H9 (cell line): Measurements from ENCODE around the gene SH3TC2. TPM values are rescaled to one million over a fixed set of nuclear protein-coding genes. Genes with fewer than 3 reads are reported as not detected.

Experiments used
- DNase-seq: peaks from one replicate; pipeline ENCODE4 v3.0.0-alpha.2; 2017
- H2AFZ ChIP-seq: one replicate; pipeline ENCODE4 v1.6.1; 2013; ENCODE audit warnings: mild to moderate bottlenecking, low read length, control low read depth, moderate library complexity
- H2AK5ac ChIP-seq: 2 replicates; pipeline ENCODE4 v1.6.1; 2013; ENCODE audit warnings: low read length, control low read depth, mixed read lengths; ENCODE audit not compliant: insufficient read length
- H2BK120ac ChIP-seq: one replicate; pipeline ENCODE4 v1.6.1; 2013; ENCODE audit warnings: low read depth, mild to moderate bottlenecking, low read length, control low read depth, inconsistent platforms; ENCODE audit not compliant: poor library complexity, severe bottlenecking
- H2BK12ac ChIP-seq: 2 replicates; pipeline ENCODE4 v1.6.1; 2013; ENCODE audit warnings: low read length, control low read depth, mixed read lengths, low read depth; ENCODE audit not compliant: insufficient read length
- H2BK15ac ChIP-seq: 2 replicates; pipeline ENCODE4 v1.6.1; 2013; ENCODE audit warnings: low read depth, low read length, control low read depth
- H2BK20ac ChIP-seq: one replicate; pipeline ENCODE4 v1.6.1; 2013; ENCODE audit warnings: low read depth, mild to moderate bottlenecking, low read length, control low read depth, inconsistent platforms; ENCODE audit not compliant: poor library complexity, severe bottlenecking
- H2BK5ac ChIP-seq: 2 replicates; pipeline ENCODE4 v1.6.1; 2013; ENCODE audit warnings: low read length, control low read depth, mixed read lengths; ENCODE audit not compliant: insufficient read length
- H3K14ac ChIP-seq: 2 replicates; pipeline ENCODE4 v1.6.1; 2013; ENCODE audit warnings: low read length, control low read depth; ENCODE audit not compliant: insufficient read depth
- H3K18ac ChIP-seq: 2 replicates; pipeline ENCODE4 v1.6.1; 2013; ENCODE audit warnings: low read depth, mild to moderate bottlenecking, mixed read lengths, low read length, control low read depth; ENCODE audit not compliant: insufficient read length
- H3K23ac ChIP-seq: 2 replicates; pipeline ENCODE4 v1.6.1; 2013; ENCODE audit warnings: low read length, control low read depth, mixed read lengths, low read depth; ENCODE audit not compliant: insufficient read length
- H3K23me2 ChIP-seq: 2 replicates; pipeline ENCODE4 v1.6.1; 2013; ENCODE audit warnings: low read depth, mild to moderate bottlenecking, mixed read lengths, low read length, control low read depth; ENCODE audit not compliant: insufficient read length, poor library complexity, severe bottlenecking
- H3K27ac ChIP-seq: 2 replicates; pipeline ENCODE4 v1.5.1; 2013; ENCODE audit warnings: low read length, control low read depth, mixed read lengths, low read depth; ENCODE audit not compliant: insufficient read length
- H3K27me3 ChIP-seq: 2 replicates; pipeline ENCODE4 v1.6.1; 2013; ENCODE audit warnings: low read length, control low read depth, inconsistent platforms; ENCODE audit not compliant: insufficient read depth
- H3K4ac ChIP-seq: 2 replicates; pipeline ENCODE4 v1.6.1; 2013; ENCODE audit warnings: low read depth, mild to moderate bottlenecking, control low read depth, inconsistent platforms, low read length, moderate library complexity
- H3K4me1 ChIP-seq: 2 replicates; pipeline ENCODE4 v1.6.1; 2013; ENCODE audit warnings: low read length, control low read depth, inconsistent platforms; ENCODE audit not compliant: insufficient read depth
- H3K4me2 ChIP-seq: 2 replicates; pipeline ENCODE4 v1.6.1; 2013; ENCODE audit warnings: low read length, control low read depth, mixed read lengths; ENCODE audit not compliant: insufficient read length, insufficient read depth
- H3K56ac ChIP-seq: 2 replicates; pipeline ENCODE4 v1.6.1; 2013; ENCODE audit warnings: low read depth, mild to moderate bottlenecking, mixed read lengths, low read length, control low read depth; ENCODE audit not compliant: insufficient read length
- H3K79me1 ChIP-seq: 2 replicates; pipeline ENCODE4 v1.6.1; 2013; ENCODE audit warnings: low read depth, mild to moderate bottlenecking, moderate library complexity, low read length, control low read depth, inconsistent platforms; ENCODE audit not compliant: insufficient read depth, poor library complexity, severe bottlenecking
- H3K79me2 ChIP-seq: 2 replicates; pipeline ENCODE4 v1.6.1; 2013; ENCODE audit warnings: low read length, control low read depth, inconsistent platforms; ENCODE audit not compliant: insufficient read depth
- H3K9ac ChIP-seq: 2 replicates; pipeline ENCODE4 v1.6.1; 2013; ENCODE audit warnings: low read length, control low read depth, mixed read lengths; ENCODE audit not compliant: insufficient read length; ENCODE audit errors: extremely low read depth
- H3K9me3 ChIP-seq: one replicate; pipeline ENCODE4 v1.6.1; 2013; ENCODE audit warnings: low read depth, low read length, inconsistent platforms; ENCODE audit not compliant: control insufficient read depth
- H3T11ph ChIP-seq: one replicate; pipeline ENCODE4 v1.6.1; 2013; ENCODE audit warnings: mild to moderate bottlenecking, low read length, control low read depth, inconsistent platforms
- H4K20me1 ChIP-seq: one replicate; pipeline ENCODE4 v1.6.1; 2013; ENCODE audit not compliant: control insufficient read depth, insufficient read length, insufficient read depth
- H4K5ac ChIP-seq: 2 replicates; pipeline ENCODE4 v1.6.1; 2013; ENCODE audit warnings: low read depth, mild to moderate bottlenecking, mixed read lengths, low read length, control low read depth; ENCODE audit not compliant: insufficient read length
- H4K8ac ChIP-seq: replicated peaks from 2 replicates; pipeline ENCODE4 v1.6.1; 2013; ENCODE audit warnings: low read length, control low read depth, mixed read lengths, low read depth; ENCODE audit not compliant: insufficient read length
- H4K91ac ChIP-seq: 2 replicates; pipeline ENCODE4 v1.6.1; 2013; ENCODE audit warnings: low read depth, mild to moderate bottlenecking, moderate library complexity, mixed read lengths, low read length, control low read depth; ENCODE audit not compliant: insufficient read length
- H3K27ac Mint-ChIP-seq, 3 experiments: 2 replicates in 2 of 3; 3 replicates in 1 of 3; pipeline ENCODE4 v1.8.0; 2020 to 2021; ENCODE audit warnings: mixed read lengths in 3 of 3, mild to moderate bottlenecking in 1 of 3, moderate library complexity in 1 of 3
- H3K27me3 Mint-ChIP-seq: 2 replicates; pipeline ENCODE4 v1.8.0; 2021; ENCODE audit warnings: low read depth, mild to moderate bottlenecking, moderate library complexity, mixed read lengths
- H3K36me3 Mint-ChIP-seq, 3 experiments: 2 replicates in 2 of 3; 3 replicates in 1 of 3; pipeline ENCODE4 v1.8.0; 2020 to 2021; ENCODE audit warnings: low read depth in 3 of 3, mixed read lengths in 3 of 3; ENCODE audit not compliant: insufficient read depth in 1 of 3
- H3K4me1 Mint-ChIP-seq, 2 experiments: 2 replicates each; pipeline ENCODE4 v1.8.0; 2020; ENCODE audit warnings: mixed read lengths in 2 of 2
- H3K4me3 Mint-ChIP-seq, 2 experiments: 2 replicates in 1 of 2; 3 replicates in 1 of 2; pipeline ENCODE4 v1.8.0; 2020 to 2021; ENCODE audit warnings: mild to moderate bottlenecking in 2 of 2, mixed read lengths in 2 of 2, moderate library complexity in 1 of 2
- H3K9me3 Mint-ChIP-seq, 2 experiments: 2 replicates in 1 of 2; 3 replicates in 1 of 2; pipeline ENCODE4 v1.8.0; 2020; ENCODE audit warnings: mild to moderate bottlenecking in 2 of 2, mixed read lengths in 2 of 2, moderate library complexity in 1 of 2
- CTCF ChIP-seq: fragments of 200-600 bp; sonication (generic); conservative IDR thresholded peaks from 3 replicates; pipeline ENCODE4 v1.8.0; 2021; ENCODE audit warnings: antibody characterized with exemption, mild to moderate bottlenecking
- WGBS: extraction: QIAGEN DNeasy Blood & Tissue Kit; methylation state at CpG from one replicate; pipeline ENCODE4 v1.1.7; 2013; ENCODE audit warnings: missing lambda C conversion rate, low lambda C conversion rate, mixed read lengths; ENCODE audit not compliant: insufficient read length; ENCODE audit errors: extremely low coverage; 5-methylcytosine and 5-hydroxymethylcytosine counted together
- total RNA-seq: library from RNA; stranded (reverse); gene quantifications from 2 replicates; pipeline ENCODE4 v1.2.1, GENCODE V29; 2021

Gene SH3TC2
- total RNA-seq, 1 experiment from 2014 or later = not detected

DNA sequence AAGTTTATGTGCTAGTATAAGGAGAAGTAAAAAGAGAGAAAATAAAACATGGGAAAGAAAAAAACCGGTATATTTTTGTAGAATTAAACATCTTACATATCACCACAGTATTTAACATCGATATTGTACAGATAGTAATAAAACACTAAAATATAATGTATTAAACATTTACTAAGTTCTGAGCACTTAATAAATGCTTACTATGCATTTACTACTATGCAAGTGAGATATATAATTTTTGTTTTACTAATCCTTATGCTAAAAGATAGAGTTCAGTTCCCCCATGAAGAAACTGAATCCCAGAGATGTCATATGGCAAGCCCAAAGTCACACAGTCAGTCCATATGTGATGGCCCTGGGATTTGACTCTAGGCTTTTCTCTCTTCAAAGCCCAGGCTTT is 51.1 kb downstream of the SH3TC2 start:
- no peak overlapping the region for H3K27ac ChIP-seq
- no peak overlapping the region for H2BK20ac ChIP-seq
- no peaks in the 10 kb centered on the region for H3K79me1 ChIP-seq
- no peak overlapping the region for H3T11ph ChIP-seq
- H3K23ac ChIP-seq = no peak overlapping the region
- H3K36me3 Mint-ChIP-seq = no peaks in the 10 kb centered on the region
- no peak overlapping the region for H3K4me3 Mint-ChIP-seq
- no peak overlapping the region for H2BK12ac ChIP-seq
- no peaks in the 10 kb centered on the region for H3K9me3 Mint-ChIP-seq
- H4K20me1 ChIP-seq = no peaks in the 10 kb centered on the region
- H3K14ac ChIP-seq = no peak overlapping the region
- H3K4me1 ChIP-seq = no peaks in the 10 kb centered on the region
- H3K27ac Mint-ChIP-seq = no peak overlapping the region
- no peak overlapping the region for H4K8ac ChIP-seq
- no peak overlapping the region for H2BK15ac ChIP-seq
- no peak overlapping the region for H2AFZ ChIP-seq
- no peak overlapping the region for H3K18ac ChIP-seq
- H3K4me2 ChIP-seq = no peak overlapping the region
- H2AK5ac ChIP-seq = no peak overlapping the region
- H3K4me1 Mint-ChIP-seq = no peaks in the 10 kb centered on the region
- WGBS = no CpG with 5 or more reads among the region's 2 CpGs
- no peaks in the 10 kb centered on the region for H3K79me2 ChIP-seq
- H3K27me3 Mint-ChIP-seq = no peaks in the 10 kb centered on the region
- no peak overlapping the region for H4K5ac ChIP-seq
- H4K91ac ChIP-seq = no peak overlapping the region
- H3K4ac ChIP-seq = no peak overlapping the region
- TF ChIP-seq CTCF = no peak
- no peak overlapping the region for H2BK120ac ChIP-seq
- no peak overlapping the region for H2BK5ac ChIP-seq
- no peaks in the 10 kb centered on the region for H3K23me2 ChIP-seq
- no peaks in the 10 kb centered on the region; the same call in 1 of the 2 replicates for H3K27me3 ChIP-seq
- no peak overlapping the region for H3K56ac ChIP-seq
- no peak overlapping the region for H3K9ac ChIP-seq
- no peak for DNase-seq
- H3K9me3 ChIP-seq = no peaks in the 10 kb centered on the region
